ENCODE data around the gene F12.
A peak's percentile ranks its signal among the peaks of the same experiment; 100 is the strongest.
"Not testable (repeated sequence)": the region's sequence is repeated elsewhere in the genome, so short reads cannot be mapped to it uniquely, and the experiment has no call there.

Gene F12

DNA sequence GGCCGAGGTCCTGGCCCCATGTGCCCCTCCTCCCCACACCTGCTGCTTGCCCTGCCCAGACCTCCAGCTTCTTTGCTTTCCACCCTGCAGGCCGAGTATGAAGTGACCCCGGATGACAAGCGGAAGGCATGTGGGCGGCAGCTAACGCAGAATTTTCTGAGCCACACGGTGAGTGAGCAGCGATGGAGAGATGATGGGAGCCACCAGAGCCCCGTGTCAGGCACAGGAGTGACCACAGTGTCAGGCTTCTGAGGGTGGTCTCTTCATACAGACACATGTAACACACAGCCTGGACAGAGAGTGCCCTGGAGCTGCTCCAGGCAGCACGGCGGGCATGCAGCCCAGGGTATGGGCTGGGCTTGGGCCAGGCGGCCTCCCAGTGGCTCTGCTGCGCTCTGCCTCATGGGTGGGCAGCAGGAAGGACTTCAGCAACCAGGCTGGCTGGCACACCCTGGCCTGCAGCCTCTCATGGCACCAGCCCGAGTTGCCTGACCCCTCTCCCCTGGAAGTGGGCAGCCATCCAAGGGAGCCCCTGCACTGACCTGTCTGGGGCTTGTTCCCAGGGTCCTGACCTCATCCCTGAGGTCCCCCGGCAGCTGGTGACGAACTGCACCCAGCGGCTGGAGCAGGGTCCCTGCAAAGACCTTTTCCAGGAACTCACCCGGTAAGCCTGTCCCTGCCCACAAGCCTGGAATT, 22.9 kb upstream of the F12 start:
- DNase-seq (ENCODE audit: low read depth): no peak

GRCh38 chr5:177431317-177432142, 22.2 kb upstream of the F12 start:
- no peak for DNase-seq (ENCODE audit: low read depth)

- DNase-seq (ENCODE audit: low read depth): no peak
Measured at GRCh38 chr5:177430972-177431316, 21.6 kb upstream of the F12 start.

DNA sequence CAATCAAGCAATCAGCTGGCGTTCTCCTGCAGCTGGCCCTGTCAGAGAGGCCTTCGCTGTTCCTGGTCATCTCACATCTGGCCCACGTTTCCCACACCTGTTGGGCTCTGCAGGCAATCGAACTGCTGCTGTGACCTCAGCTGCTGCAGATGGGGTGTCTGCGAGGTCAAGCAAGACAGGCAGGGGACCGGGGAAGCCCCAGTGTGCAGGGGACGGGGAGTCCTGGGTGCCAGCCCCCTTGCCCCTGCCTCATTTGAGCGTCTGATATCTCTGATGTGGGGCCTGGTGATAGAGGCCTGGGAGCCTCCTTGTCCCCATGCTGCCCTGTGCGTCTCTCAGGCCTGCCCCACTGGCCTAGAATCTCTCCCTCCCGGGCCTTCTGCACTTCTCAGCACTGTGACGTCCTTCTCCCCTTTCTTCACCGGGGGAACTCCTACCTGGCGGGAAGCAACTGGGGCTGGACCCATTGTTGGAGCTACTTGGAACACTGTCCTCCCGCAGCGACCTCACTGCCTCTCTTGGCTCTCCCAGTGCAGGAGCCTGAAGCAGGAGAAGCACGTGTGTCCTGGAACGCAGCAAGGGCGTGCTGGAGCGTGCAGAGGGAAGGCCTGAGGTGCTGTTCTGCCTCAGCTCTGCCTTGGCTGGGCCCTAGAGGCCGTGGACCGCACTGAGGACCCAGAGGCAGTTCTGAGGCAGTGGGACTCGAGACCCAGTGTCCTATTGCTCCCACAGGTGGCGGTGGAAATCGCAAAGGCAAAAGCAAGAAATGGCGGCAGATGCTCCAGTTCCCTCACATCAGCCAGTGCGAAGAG, 21.0 kb upstream of the F12 start:
- DNase-seq (ENCODE audit: low read depth): no peak

GRCh38 chr5:177429248-177430040, 20.1 kb upstream of the F12 start:
- DNase-seq (ENCODE audit: low read depth): peak; percentile 90

GRCh38 chr5:177428574-177429217, 19.3 kb upstream of the F12 start:
- DNase-seq (ENCODE audit: low read depth): no peak

- no peak for DNase-seq (ENCODE audit: low read depth)
Measured at GRCh38 chr5:177427919-177428573, 18.7 kb upstream of the F12 start.

- DNase-seq (ENCODE audit: low read depth): no peak
Measured at GRCh38 chr5:177427211-177427822, 18.0 kb upstream of the F12 start.

DNA sequence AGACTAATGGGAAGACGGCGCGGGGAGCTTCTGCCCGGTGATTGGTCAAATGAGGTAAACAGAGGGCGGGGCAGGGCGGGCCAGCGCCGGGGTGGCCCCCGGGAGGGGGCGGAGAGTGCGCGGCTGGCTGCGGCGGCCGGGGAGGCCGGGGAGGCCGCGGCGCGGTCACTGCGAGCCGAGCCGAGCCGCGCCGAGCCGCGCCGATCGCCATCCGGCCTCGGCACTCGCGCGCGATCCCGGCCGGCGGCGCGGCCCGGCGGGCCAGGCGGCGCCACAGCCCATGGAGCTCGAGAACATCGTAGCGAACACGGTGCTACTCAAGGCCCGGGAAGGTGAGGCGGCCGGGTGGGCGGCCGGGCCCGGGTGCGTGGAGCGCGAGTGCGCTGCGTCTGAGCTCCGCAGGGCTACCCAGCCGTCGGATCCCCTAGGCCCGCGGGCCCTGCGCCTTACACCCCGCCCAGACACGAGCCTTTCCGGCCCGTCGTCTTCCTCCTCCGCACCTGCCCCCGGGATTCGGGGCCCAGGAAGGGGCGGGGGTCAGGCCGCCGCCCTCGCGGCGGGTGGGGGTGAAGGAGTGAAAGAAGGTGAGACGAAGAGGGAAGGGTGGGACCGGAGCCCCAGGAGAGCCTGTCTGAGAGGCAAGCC, 17.3 kb upstream of the F12 start, which contains the start of gene GRK6:
TSS of gene GRK6 (plus strand) at position 111 of the 645 bp plus-strand sequence. CDS start at position 281, 170 bp downstream.
- peak; percentile 59 for DNase-seq (ENCODE audit: low read depth)

GRCh38 chr5:177425801-177426565, 16.6 kb upstream of the F12 start:
- DNase-seq (ENCODE audit: low read depth): peak; percentile 100

- no peak for DNase-seq (ENCODE audit: low read depth)
Measured at GRCh38 chr5:177425196-177425800, 15.9 kb upstream of the F12 start.

DNA sequence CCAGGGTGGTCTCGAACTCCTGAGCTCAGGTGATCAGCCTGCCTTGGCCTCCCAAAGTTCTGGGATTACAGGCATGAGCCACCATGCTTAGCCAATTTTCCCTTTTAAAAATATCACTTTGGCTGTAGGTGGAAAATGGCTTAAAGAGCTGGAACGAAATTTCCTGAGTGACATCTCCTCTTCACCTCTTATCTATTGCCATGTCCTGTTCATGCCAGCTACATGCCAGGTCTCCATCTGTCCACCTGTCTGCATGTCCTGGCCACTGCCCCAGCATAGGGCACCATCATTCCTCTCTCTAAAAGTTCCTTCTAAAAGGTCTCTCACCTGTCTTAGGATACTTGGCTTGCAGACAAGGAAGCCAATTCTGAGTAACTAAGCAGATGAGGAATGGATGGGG, 14.3 kb upstream of the F12 start:
- DNase-seq (ENCODE audit: low read depth): no peak

- DNase-seq (ENCODE audit: low read depth): no peak
Measured at GRCh38 chr5:177421062-177421798, 11.9 kb upstream of the F12 start.

DNA sequence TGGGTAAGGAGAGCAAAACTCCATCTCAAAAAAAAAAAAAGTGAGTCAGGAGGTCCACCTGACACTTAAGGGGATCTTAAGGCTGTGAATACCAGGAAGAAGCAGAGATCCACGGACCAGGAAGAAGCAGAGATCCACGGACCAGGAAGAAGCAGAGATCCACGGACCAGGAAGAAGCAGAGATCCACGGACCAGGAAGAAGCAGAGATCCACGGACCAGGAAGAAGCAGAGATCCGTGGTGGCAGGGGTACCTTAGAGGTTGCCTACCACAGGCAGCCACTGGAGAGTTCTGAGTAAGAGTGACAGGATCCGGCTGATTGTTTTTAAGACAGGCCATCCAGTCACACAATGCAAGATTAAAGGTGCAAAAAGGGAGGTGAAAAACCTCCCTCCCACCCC, 11.1 kb upstream of the F12 start:
- DNase-seq (ENCODE audit: low read depth): not testable (repeated sequence)

DNA sequence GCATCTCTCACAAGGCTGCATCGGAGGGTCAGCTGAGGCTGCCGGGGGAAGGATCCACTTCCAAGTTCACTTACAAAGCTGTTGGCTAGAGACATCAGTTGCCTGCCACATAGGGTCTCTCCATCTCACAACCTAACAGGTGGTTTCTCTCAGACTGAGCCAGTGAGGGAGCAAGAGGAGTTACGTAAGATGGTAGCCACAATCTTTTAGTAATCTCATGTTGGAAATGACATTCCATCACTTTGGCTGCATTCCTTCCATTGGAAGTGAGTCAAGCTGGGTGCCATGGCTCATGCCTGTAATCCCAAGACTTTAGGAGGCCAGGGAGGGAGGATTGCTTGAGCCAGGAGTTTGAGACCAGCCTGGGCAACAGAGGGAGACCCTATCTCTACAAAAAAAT, 9.7 kb upstream of the F12 start:
- no peak for DNase-seq (ENCODE audit: low read depth)

DNA sequence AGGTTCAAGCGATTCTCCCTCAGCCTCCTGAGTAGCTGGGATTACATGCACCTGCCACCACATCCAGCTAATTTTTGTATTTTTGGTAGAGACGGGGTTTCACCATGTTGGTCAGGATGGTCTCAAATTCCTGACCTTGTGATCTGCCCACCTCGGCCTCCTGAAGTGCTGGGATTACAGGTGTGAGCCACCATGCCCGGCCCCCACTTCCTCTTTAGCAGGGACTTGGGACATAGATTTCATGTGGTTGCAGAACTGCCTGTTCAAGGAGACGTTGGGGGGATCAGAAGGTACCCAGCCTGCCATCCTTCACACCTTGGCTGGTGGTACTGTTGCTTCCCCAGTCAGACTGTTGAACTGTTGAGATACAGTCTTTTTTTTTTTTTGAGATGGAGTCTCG, 7.7 kb upstream of the F12 start:
- DNase-seq (ENCODE audit: low read depth): not testable (repeated sequence)

DNA sequence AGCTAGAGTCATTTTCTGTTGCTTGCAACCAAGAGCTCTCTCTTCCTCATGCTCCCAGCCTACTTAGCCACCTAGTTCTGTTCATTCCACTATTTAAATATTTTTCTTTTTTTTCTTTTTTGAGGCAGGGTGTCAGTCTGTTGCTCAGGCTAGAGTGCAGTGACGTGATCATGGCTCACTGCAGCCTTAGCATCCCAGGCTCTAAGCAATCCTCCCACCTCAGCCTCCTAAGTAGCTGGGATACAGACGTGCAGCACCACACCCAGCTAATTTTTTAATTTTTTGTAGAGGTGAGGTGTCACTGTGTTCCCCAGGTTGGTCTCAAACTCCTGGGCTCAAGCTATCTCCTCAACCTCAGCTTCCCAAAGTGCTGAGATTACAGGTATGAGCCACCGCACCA, 5.1 kb upstream of the F12 start:
- DNase-seq (ENCODE audit: low read depth): no peak

Measured in stimulated activated CD4-positive, alpha-beta T cell treated with anti-CD3 and anti-CD28 coated beads, Interleukin-2, amount 100 ng/mL, for 4 hours (primary cell).